Fibroblast of skin of back (primary cell): Measurements from ENCODE around the gene SMG6.
A peak's percentile ranks its signal among the peaks of the same experiment; 100 is the strongest.
"Not testable (repeated sequence)": the region's sequence is repeated elsewhere in the genome, so short reads cannot be mapped to it uniquely, and the experiment has no call there.

ENCODE experiments used
- DNase-seq: peaks from one replicate; pipeline ENCODE4 v3.0.0-alpha.2; 2013

Gene SMG6

GRCh38 chr17:2023692-2024571, 279.7 kb downstream of the SMG6 start:
- no peak for DNase-seq

GRCh38 chr17:2023256-2023655, 280.3 kb downstream of the SMG6 start:
- no peak for DNase-seq

GRCh38 chr17:2022647-2023240, 280.8 kb downstream of the SMG6 start:
- DNase-seq: no peak

GRCh38 chr17:2020721-2021120, 282.9 kb downstream of the SMG6 start:
- DNase-seq: no peak

GRCh38 chr17:2019723-2020122, 283.9 kb downstream of the SMG6 start:
- no peak for DNase-seq

GRCh38 chr17:2018716-2019510, 284.7 kb downstream of the SMG6 start:
- DNase-seq: no peak

- DNase-seq: no peak
Observed at GRCh38 chr17:2017274-2017941, 286.2 kb downstream of the SMG6 start.

- no peak for DNase-seq
Observed at GRCh38 chr17:2016494-2016893, 287.1 kb downstream of the SMG6 start.

GRCh38 chr17:2015314-2015713, 288.3 kb downstream of the SMG6 start:
- no peak for DNase-seq

- DNase-seq: no peak
Observed at GRCh38 chr17:2013994-2014317, 289.6 kb downstream of the SMG6 start.

GRCh38 chr17:2013220-2013993, 290.2 kb downstream of the SMG6 start:
- DNase-seq: not testable (repeated sequence)

GRCh38 chr17:2012499-2012898, 291.1 kb downstream of the SMG6 start:
- no peak for DNase-seq

GRCh38 chr17:2011411-2012371, 291.9 kb downstream of the SMG6 start:
- DNase-seq: peak; percentile 78
